ENCODE measurements around the gene SLC31A1. TPM values are rescaled to one million over a fixed set of nuclear protein-coding genes. Genes with fewer than 3 reads are reported as not detected.
"Not testable (repeated sequence)": the region's sequence is repeated elsewhere in the genome, so short reads cannot be mapped to it uniquely, and the experiment has no call there.

Gene SLC31A1
- total RNA-seq, 4 donors from 2014 or later, result 22.9 to 45.0 (median 33.9) TPM

- no peak for DNase-seq (ENCODE audit: low spot score in 2 of 2)
- H3K4me3 ChIP-seq (ENCODE audit: low read depth, poor library complexity, severe bottlenecking), result no peak overlapping the region
- intact Hi-C loops (cut with DNase I; ENCODE audit: low total_unique reads), result no loop called here
- 70 to 89% methylated on average over 2 of the region's 2 CpGs for WGBS, 2 donors
- no peak for TF ChIP-seq POLR2A (IDR thresholded peaks at IDR 0.05)
- TF ChIP-seq, protein P1, sequence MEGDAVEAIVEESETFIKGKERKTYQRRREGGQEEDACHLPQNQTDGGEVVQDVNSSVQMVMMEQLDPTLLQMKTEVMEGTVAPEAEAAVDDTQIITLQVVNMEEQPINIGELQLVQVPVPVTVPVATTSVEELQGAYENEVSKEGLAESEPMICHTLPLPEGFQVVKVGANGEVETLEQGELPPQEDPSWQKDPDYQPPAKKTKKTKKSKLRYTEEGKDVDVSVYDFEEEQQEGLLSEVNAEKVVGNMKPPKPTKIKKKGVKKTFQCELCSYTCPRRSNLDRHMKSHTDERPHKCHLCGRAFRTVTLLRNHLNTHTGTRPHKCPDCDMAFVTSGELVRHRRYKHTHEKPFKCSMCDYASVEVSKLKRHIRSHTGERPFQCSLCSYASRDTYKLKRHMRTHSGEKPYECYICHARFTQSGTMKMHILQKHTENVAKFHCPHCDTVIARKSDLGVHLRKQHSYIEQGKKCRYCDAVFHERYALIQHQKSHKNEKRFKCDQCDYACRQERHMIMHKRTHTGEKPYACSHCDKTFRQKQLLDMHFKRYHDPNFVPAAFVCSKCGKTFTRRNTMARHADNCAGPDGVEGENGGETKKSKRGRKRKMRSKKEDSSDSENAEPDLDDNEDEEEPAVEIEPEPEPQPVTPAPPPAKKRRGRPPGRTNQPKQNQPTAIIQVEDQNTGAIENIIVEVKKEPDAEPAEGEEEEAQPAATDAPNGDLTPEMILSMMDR (IDR thresholded peaks at IDR 0.05), result no peak
These were observed 19.8 kb downstream of the SLC31A1 start for GRCh38 chr9:113241161-113241560.

DNA sequence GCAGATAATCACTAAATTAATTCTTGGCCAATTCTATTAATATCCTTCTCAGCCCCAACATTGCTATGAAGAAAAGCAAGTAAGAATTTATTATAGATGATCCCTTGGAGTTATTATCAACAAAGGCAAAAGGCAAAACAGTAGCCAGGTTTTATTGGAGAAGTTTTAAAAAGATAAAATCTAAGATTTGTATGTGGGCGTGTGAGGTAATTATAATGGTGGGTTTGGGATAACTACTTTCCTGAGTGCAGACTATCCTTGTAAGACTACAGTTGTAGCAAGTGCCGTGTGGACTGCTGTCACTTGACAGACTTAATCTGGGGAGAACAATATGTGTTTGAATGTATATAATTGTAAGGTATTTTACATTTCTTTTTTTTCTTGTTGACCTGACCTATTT, 23.2 kb downstream of the SLC31A1 start:
- no peak overlapping the region for H3K4me3 ChIP-seq (ENCODE audit: low read depth, poor library complexity, severe bottlenecking)
- 61 to 64% methylated on average over 2 of the region's 2 CpGs for WGBS, 2 donors
- intact Hi-C loops (cut with DNase I; ENCODE audit: low total_unique reads), result no loop called here
- no peak for DNase-seq (ENCODE audit: low spot score in 2 of 2)
- TF ChIP-seq POLR2A (IDR thresholded peaks at IDR 0.05), result no peak
- TF ChIP-seq, protein P1 (IDR thresholded peaks at IDR 0.05), result no peak

- no peak for TF ChIP-seq POLR2A (IDR thresholded peaks at IDR 0.05)
- TF ChIP-seq, protein P1 (IDR thresholded peaks at IDR 0.05), result no peak
- intact Hi-C loops (cut with DNase I; ENCODE audit: low total_unique reads), result no loop called here
- WGBS, 2 donors, result 81 to 86% methylated on average over 4 of the region's 4 CpGs
- no peak for DNase-seq (ENCODE audit: low spot score in 2 of 2)
- H3K4me3 ChIP-seq (ENCODE audit: low read depth, poor library complexity, severe bottlenecking), result no peak overlapping the region
These were observed 24.6 kb downstream of the SLC31A1 start for GRCh38 chr9:113245894-113246293.

- H3K4me3 ChIP-seq (ENCODE audit: low read depth, poor library complexity, severe bottlenecking), result no peak overlapping the region
- TF ChIP-seq, protein P1 (IDR thresholded peaks at IDR 0.05), result no peak
- no peak for TF ChIP-seq POLR2A (IDR thresholded peaks at IDR 0.05)
- intact Hi-C loops (cut with DNase I; ENCODE audit: low total_unique reads), result no loop called here
- DNase-seq (ENCODE audit: low spot score in 2 of 2), result no peak
- 88 to 90% methylated on average over 6 of the region's 6 CpGs for WGBS, 2 donors
These were observed 25.6 kb downstream of the SLC31A1 start for GRCh38 chr9:113246928-113247327.

GRCh38 chr9:113247640-113248039, 26.3 kb downstream of the SLC31A1 start:
- no peak for TF ChIP-seq POLR2A (IDR thresholded peaks at IDR 0.05)
- TF ChIP-seq, protein P1 (IDR thresholded peaks at IDR 0.05), result no peak
- DNase-seq (ENCODE audit: low spot score in 2 of 2), result no peak
- intact Hi-C loops (cut with DNase I; ENCODE audit: low total_unique reads), result no loop called here
- no peak overlapping the region for H3K4me3 ChIP-seq (ENCODE audit: low read depth, poor library complexity, severe bottlenecking)

GRCh38 chr9:113249661-113250060, 28.3 kb downstream of the SLC31A1 start:
- DNase-seq (ENCODE audit: low spot score in 2 of 2); intact Hi-C loops (cut with DNase I; ENCODE audit: low total_unique reads); H3K4me3 ChIP-seq (ENCODE audit: low read depth, poor library complexity, severe bottlenecking): not testable (repeated sequence)
- WGBS, 2 donors, result 98 to 100% methylated on average over 2 of the region's 2 CpGs

All from lower leg skin (tissue), 4 donors.